Kidney (tissue), 14 donors: ENCODE measurements around the gene DLG2. TPM values are rescaled to one million over a fixed set of nuclear protein-coding genes. Genes with fewer than 3 reads are reported as not detected.

Source experiments
- DNase-seq, 5 donors: peaks; one replicate each; pipeline ENCODE4 v3.0.0-alpha.2; 2013 to 2020
- FAIRE-seq: peaks from 2 replicates; lab custom pipeline; 2012; peaks lifted over from hg19 to GRCh38; lab: Jason Lieb, UNC
- H3K27ac ChIP-seq, 2 donors: one replicate each; pipeline ENCODE4 v1.7.0; 2013; ENCODE audit warnings: low read depth in 2 of 2, low read length in 2 of 2, inconsistent platforms in 1 of 2
- H3K27me3 ChIP-seq: one replicate; pipeline ENCODE4 v1.7.1; 2013; ENCODE audit warnings: low read length, inconsistent platforms; ENCODE audit not compliant: control insufficient read depth, insufficient read depth
- H3K36me3 ChIP-seq, 3 donors: one replicate each; pipeline versions ENCODE4 v1.7.0 to v1.7.1; 2013; ENCODE audit warnings: low read length in 3 of 3, control low read depth in 1 of 3, inconsistent platforms in 1 of 3; ENCODE audit not compliant: insufficient read depth in 3 of 3, control insufficient read depth in 2 of 3
- H3K4me1 ChIP-seq, 3 donors: one replicate each; pipeline versions ENCODE4 v1.7.0 to v1.7.1; 2013; ENCODE audit warnings: low read length in 3 of 3, inconsistent platforms in 1 of 3, low read depth in 1 of 3; ENCODE audit not compliant: control insufficient read depth in 2 of 3, insufficient read depth in 2 of 3
- H3K4me3 ChIP-seq, 3 donors: one replicate each; pipeline versions ENCODE4 v1.7.0 to v1.8.1; 2013; ENCODE audit warnings: low read length in 3 of 3, control low read depth in 1 of 3, inconsistent platforms in 1 of 3
- H3K9ac ChIP-seq, 3 donors: one replicate each; pipeline versions ENCODE4 v1.7.0 to v1.7.1; 2013; ENCODE audit warnings: low read length in 3 of 3, control low read depth in 1 of 3, inconsistent platforms in 1 of 3
- H3K9me3 ChIP-seq, 3 donors: one replicate each; pipeline versions ENCODE4 v1.7.0 to v1.7.1; 2013; ENCODE audit warnings: low read length in 3 of 3, control low read depth in 1 of 3, inconsistent platforms in 1 of 3; ENCODE audit not compliant: control insufficient read depth in 2 of 3, insufficient read depth in 1 of 3
- intact Hi-C: fragments of 100-400 bp; cut with DNase I; formaldehyde crosslinking; loops from one replicate; pipeline ENCODE4 v1.11.1; 2022
- polyA plus RNA-seq: library from polyadenylated mRNA; stranded (reverse); fragments of 350-450 nt; fragmentation: Illumina TruSeq; extraction: RNeasy Lipid Tissue Mini Kit (QIAGEN cat#74804); gene quantifications from one replicate; pipeline ENCODE4 v1.2.3, GENCODE V29; 2014; ENCODE audit warnings: low read depth, low replicate concordance; ENCODE audit not compliant: insufficient read depth
- total RNA-seq: library from RNA; stranded (reverse); fragmentation: NEBNext Ultra II Directional; extraction: Animal tissue kit (Norgen Biotek cat#: 25700); gene quantifications from one replicate; pipeline ENCODE4 v1.2.1, GENCODE V29; 2021
- TF ChIP-seq, protein P1 (sequence below): IDR thresholded peaks from 3 replicates; pipeline ENCODE4 v1.5.1; 2012; ENCODE audit warnings: mild to moderate bottlenecking, moderate library complexity, borderline replicate concordance; ENCODE audit not compliant: insufficient read depth; ENCODE audit errors: extremely low read depth
- donor health status: control.
- donor health status: control.
- donor health status: control.
- donor health status: control.
- donor health status: control.
- donor health status: DM: yes; HTN: yes; CAD: no.
- donor health status: Normal renal cell carcinoma (clear cell type).

Gene DLG2
- total and polyA plus RNA-seq, 2 donors from 2014 or later, result 2.9 to 7.2 TPM

DNA sequence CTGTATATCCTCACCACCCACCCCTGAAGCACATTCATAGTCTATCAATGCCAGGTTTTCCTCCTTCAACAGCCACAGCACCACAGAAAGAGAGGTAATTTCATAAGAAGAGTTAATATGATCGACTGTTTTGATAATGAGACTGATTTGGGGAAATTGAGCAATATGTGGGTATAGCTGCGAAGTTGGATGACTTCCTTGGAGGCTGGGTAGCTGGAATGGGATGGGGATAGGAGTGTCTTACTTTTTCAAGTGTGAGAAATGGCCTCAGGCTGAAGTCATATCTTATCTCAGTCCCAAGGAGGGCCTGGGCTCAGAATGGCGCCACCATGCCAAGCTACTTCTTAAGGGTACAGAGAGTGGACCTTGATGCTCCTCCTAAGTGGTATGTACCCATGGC lies 2153.4 kb downstream of the DLG2 start:
- FAIRE-seq (no peak), DNase-seq (no peak)
- Histone ChIP-seq H3K9me3 (no peaks in the 10 kb centered on the region), H3K27ac (no peak overlapping the region), H3K27me3 (no peaks in the 10 kb centered on the region), H3K36me3 (no peaks in the 10 kb centered on the region), H3K4me3 (no peak overlapping the region), H3K4me1 (peaks cover 0 to 2% (median 0%) of the 10 kb centered on the region in 3 donors), H3K9ac (no peak overlapping the region)
- TF ChIP-seq, protein P1, sequence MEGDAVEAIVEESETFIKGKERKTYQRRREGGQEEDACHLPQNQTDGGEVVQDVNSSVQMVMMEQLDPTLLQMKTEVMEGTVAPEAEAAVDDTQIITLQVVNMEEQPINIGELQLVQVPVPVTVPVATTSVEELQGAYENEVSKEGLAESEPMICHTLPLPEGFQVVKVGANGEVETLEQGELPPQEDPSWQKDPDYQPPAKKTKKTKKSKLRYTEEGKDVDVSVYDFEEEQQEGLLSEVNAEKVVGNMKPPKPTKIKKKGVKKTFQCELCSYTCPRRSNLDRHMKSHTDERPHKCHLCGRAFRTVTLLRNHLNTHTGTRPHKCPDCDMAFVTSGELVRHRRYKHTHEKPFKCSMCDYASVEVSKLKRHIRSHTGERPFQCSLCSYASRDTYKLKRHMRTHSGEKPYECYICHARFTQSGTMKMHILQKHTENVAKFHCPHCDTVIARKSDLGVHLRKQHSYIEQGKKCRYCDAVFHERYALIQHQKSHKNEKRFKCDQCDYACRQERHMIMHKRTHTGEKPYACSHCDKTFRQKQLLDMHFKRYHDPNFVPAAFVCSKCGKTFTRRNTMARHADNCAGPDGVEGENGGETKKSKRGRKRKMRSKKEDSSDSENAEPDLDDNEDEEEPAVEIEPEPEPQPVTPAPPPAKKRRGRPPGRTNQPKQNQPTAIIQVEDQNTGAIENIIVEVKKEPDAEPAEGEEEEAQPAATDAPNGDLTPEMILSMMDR, result no peak
- intact Hi-C loops, result no loop called here

DNA sequence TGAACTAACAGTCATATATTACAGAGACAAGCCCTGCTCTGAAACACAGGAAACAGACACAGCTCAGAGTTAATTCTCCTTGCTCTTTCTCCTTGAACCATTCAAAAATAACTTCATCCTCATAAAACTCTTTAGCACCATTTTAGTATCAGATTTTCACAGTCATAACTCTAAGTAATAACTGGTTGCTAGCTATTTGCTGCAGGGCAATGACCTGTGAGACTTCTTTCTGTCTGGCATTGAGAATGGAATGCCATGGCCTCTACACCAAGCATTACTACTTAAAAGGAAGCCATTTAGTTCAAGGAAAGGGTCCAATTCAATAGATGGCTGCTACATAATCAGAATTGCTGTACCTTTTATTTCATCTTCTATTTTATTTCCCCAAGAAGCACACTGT lies 2154.3 kb downstream of the DLG2 start:
- H3K9me3 ChIP-seq, result no peaks in the 10 kb centered on the region
- TF ChIP-seq, protein P1, result no peak

DNA sequence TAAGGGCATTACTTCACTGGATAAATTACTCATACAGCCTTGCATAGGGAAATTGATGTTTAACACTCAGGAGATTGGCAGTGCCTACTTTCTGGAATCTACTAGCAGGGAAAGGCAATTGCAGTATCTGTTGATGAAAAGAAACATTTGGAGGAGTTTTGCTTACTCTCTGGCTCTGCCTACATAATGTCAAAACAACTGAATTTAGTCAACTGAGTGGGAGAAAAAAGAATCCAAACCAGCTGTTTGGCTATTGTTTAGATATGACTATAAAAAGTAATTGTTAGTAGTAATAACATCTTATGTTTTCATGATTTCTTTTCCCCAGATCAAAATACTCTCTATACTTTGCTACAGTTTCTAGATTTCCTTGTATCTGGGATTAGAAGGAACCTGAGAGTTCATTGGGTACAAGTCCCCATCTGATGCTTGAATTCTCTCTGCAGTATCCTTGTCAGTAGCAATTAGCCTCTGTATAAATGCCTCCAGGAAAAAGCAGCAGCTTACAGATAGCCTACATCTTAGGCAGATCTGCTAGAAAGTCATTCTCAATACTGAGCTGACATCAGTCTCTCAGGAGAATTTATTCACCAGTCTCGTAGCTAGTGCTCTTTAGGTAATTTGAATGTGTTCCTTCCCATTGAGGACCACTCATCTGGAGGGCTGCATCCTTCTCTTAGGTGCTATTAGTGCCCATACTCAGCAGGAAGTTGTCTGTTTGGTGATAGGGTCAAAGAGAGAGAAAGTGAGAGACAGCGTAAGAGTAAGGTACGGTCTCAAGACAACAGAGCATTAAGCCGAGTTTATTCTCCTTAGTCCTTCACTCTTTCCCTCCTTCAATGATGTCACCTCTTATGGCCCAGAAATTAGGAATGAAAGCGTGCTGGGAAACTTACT lies 2155.1 kb downstream of the DLG2 start:
- FAIRE-seq, result no peak
- Histone ChIP-seq H3K4me3 (no peak overlapping the region), H3K9ac (no peak overlapping the region), H3K4me1 (peaks cover 0 to 2% (median 0%) of the 10 kb centered on the region in 3 donors), H3K9me3 (no peaks in the 10 kb centered on the region), H3K27ac (no peak overlapping the region), H3K36me3 (no peaks in the 10 kb centered on the region), H3K27me3 (no peaks in the 10 kb centered on the region)
- intact Hi-C loops, result no loop called here
- TF ChIP-seq, protein P1, result no peak
- DNase-seq, result no peak

More for the DNA sequence above, 2154.3 kb downstream of the DLG2 start:
- FAIRE-seq, result no peak
- H3K4me3 ChIP-seq, result no peak overlapping the region
- peak in 1 of 5 donors; percentile 10 for DNase-seq
- no peak overlapping the region for H3K9ac ChIP-seq
- no peaks in the 10 kb centered on the region for H3K36me3 ChIP-seq
- intact Hi-C loops, result no loop called here
- H3K4me1 ChIP-seq, result peaks cover 0 to 2% (median 0%) of the 10 kb centered on the region in 3 donors
- no peaks in the 10 kb centered on the region for H3K27me3 ChIP-seq
- H3K27ac ChIP-seq, result no peak overlapping the region
